WTC11 (cell line): ENCODE data around the gene NPIPA5. TPM values are rescaled to one million over a fixed set of nuclear protein-coding genes. Genes with fewer than 3 reads are reported as not detected.
"Not testable (repeated sequence)": the region's sequence is repeated elsewhere in the genome, so short reads cannot be mapped to it uniquely, and the experiment has no call there.

ENCODE experiments used
- ATAC-seq: fragments of 200-7000 bp; cut with Tn5 transposase; 2 replicates; pipeline ENCODE4 v1.10.0; 2021; ENCODE audit warnings: mild to moderate bottlenecking, moderate library complexity
- CTCF ChIA-PET: fragments of 300-600 bp; sonication (Branson Sonifier 250); formaldehyde crosslinking; loops from one replicate; lab custom pipeline; 2021; ENCODE audit warnings: antibody characterized with exemption; lab: Charles Lee
- POLR2A ChIA-PET: fragments of 350-600 bp; sonication (Branson Sonifier 250); formaldehyde crosslinking; loops from one replicate; lab custom pipeline; 2021; ENCODE audit warnings: antibody characterized with exemption; lab: Charles Lee
- DNase-seq: peaks from one replicate; pipeline ENCODE4 v3.0.0; 2021; ENCODE audit warnings: low spot score
- H3K27ac Mint-ChIP-seq: 2 replicates; pipeline ENCODE4 v1.8.0; 2021; ENCODE audit warnings: mixed read lengths
- H3K27me3 Mint-ChIP-seq: 2 replicates; pipeline ENCODE4 v1.8.0; 2021; ENCODE audit warnings: low read depth, mild to moderate bottlenecking, moderate library complexity, mixed read lengths
- H3K36me3 Mint-ChIP-seq: 2 replicates; pipeline ENCODE4 v1.8.0; 2021; ENCODE audit warnings: mixed read lengths
- H3K4me1 Mint-ChIP-seq: 2 replicates; pipeline ENCODE4 v1.8.0; 2022; ENCODE audit warnings: mixed read lengths
- H3K4me3 Mint-ChIP-seq: 2 replicates; pipeline ENCODE4 v1.8.0; 2021; ENCODE audit warnings: mild to moderate bottlenecking, moderate library complexity, mixed read lengths
- H3K9me3 Mint-ChIP-seq: 2 replicates; pipeline ENCODE4 v1.8.0; 2021; ENCODE audit warnings: mixed read lengths
- FOXP1 ChIP-seq: sonication (generic); formaldehyde crosslinking; IDR thresholded peaks from 2 replicates; pipeline ENCODE4 v1.8.0; 2022; ENCODE audit warnings: missing genetic modification reagents, mild to moderate bottlenecking, moderate library complexity, borderline replicate concordance
- GABPB1 ChIP-seq: sonication (generic); formaldehyde crosslinking; IDR thresholded peaks from 2 replicates; pipeline ENCODE4 v1.8.1; 2023; ENCODE audit warnings: mild to moderate bottlenecking, missing genetic modification reagents
- MAX ChIP-seq: sonication (generic); formaldehyde crosslinking; IDR thresholded peaks from 2 replicates; pipeline ENCODE4 v1.8.0; 2022; ENCODE audit warnings: mild to moderate bottlenecking, missing genetic modification reagents
- NFYB ChIP-seq: sonication (generic); formaldehyde crosslinking; conservative IDR thresholded peaks from 2 replicates; pipeline ENCODE4 v1.8.0; 2022; ENCODE audit warnings: low read depth, missing genetic modification reagents
- SP1 ChIP-seq: sonication (generic); formaldehyde crosslinking; conservative IDR thresholded peaks from 2 replicates; pipeline ENCODE4 v1.8.1; 2022; ENCODE audit warnings: missing genetic modification reagents
- TEAD1 ChIP-seq: sonication (generic); formaldehyde crosslinking; IDR thresholded peaks from 2 replicates; pipeline ENCODE4 v1.8.0; 2022; ENCODE audit warnings: mild to moderate bottlenecking, missing genetic modification reagents
- TP53 ChIP-seq: sonication (generic); formaldehyde crosslinking; IDR thresholded peaks from 2 replicates; pipeline ENCODE4 v1.8.1; 2023; ENCODE audit warnings: mild to moderate bottlenecking, missing genetic modification reagents
- ZNF138 ChIP-seq: sonication (generic); formaldehyde crosslinking; conservative IDR thresholded peaks from 2 replicates; pipeline ENCODE4 v1.8.1; 2022; ENCODE audit warnings: mild to moderate bottlenecking, moderate library complexity, missing genetic modification reagents
- ZNF232 ChIP-seq: sonication (generic); formaldehyde crosslinking; IDR thresholded peaks from 2 replicates; pipeline ENCODE4 v1.8.0; 2022; ENCODE audit warnings: mild to moderate bottlenecking, missing genetic modification reagents
- total RNA-seq: library from RNA; stranded (reverse); gene quantifications from 3 replicates; pipeline ENCODE4 v1.2.3, GENCODE V29; 2021
- TF ChIP-seq, protein P1 (sequence below): sonication (generic); formaldehyde crosslinking; IDR thresholded peaks from 2 replicates; pipeline ENCODE4 v1.8.1; 2022; ENCODE audit warnings: mild to moderate bottlenecking, moderate library complexity, missing genetic modification reagents
- TF ChIP-seq, protein P2 (sequence below): sonication (generic); formaldehyde crosslinking; IDR thresholded peaks from 2 replicates; pipeline ENCODE4 v1.8.1; 2023; ENCODE audit warnings: mild to moderate bottlenecking, missing genetic modification reagents, moderate library complexity
- TF ChIP-seq, protein P3 (sequence below): sonication (generic); formaldehyde crosslinking; IDR thresholded peaks from 2 replicates; pipeline ENCODE4 v1.8.0; 2023; ENCODE audit warnings: missing genetic modification reagents, mild to moderate bottlenecking, borderline replicate concordance
- TF ChIP-seq, protein P4 (sequence below): sonication (generic); formaldehyde crosslinking; IDR thresholded peaks from 2 replicates; pipeline ENCODE4 v1.8.1; 2023; ENCODE audit warnings: mild to moderate bottlenecking, moderate library complexity, missing genetic modification reagents

Gene NPIPA5
- total RNA-seq, 1 experiment from 2014 or later = 9.1 TPM

DNA sequence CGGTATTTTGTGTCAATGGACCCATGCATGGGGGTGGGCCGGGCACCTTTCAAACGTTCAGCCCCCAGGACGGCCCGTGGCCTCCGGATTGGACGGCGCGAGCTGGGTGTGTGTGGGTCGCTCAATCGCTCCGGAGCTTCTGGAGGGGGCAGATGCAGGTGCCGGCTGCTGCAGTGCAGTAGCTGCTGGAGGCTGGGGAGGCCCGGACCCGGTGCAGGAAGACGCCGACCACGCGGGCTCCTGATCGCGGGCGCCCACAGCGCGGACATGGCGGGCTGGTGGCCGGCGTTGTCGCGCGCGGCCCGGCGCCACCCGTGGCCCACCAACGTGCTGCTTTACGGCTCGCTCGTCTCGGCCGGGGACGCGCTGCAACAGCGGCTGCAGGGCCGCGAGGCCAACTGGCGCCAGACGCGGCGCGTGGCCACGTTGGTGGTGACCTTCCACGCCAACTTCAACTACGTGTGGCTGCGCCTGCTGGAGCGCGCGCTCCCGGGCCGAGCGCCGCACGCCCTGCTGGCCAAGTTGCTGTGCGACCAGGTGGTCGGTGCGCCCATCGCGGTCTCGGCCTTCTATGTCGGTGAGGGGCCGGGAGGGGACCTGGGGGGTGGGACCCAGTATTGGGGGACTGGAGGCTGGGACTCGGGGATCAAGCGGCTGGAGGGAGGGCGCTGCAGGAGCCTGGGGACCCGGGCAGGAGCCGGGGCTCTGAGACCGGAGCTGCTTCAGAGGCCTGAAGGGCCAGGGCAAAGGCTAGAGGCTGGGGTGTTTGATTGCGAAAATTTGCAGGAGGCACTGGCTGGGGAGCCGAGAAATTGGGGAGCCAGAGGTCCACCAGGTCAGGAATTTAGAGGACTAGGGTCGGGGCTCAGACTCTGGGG, 17.8 kb upstream of the NPIPA5 start, which contains the start of gene MPV17L:
TSS of gene MPV17L (plus strand) at position 124 of the 878 bp plus-strand sequence. CDS start at position 268, 144 bp downstream.
- peak; percentile 41; the same call in 1 of the 2 replicates for TF ChIP-seq ZNF232
- 0 out of 2 replicates have a peak, but pooled peaks have one; percentile 30 for TF ChIP-seq TEAD1 (CRISPR knock-in tag)
- 0 out of 2 replicates have a peak, but pooled peaks have one; percentile 38 for TF ChIP-seq NFYB (CRISPR knock-in tag)
- TF ChIP-seq TP53 = 0 out of 2 replicates have a peak, but pooled peaks have one; percentile 28
- TF ChIP-seq, protein P1, sequence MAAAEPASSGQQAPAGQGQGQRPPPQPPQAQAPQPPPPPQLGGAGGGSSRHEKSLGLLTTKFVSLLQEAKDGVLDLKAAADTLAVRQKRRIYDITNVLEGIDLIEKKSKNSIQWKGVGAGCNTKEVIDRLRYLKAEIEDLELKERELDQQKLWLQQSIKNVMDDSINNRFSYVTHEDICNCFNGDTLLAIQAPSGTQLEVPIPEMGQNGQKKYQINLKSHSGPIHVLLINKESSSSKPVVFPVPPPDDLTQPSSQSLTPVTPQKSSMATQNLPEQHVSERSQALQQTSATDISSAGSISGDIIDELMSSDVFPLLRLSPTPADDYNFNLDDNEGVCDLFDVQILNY = 0 out of 2 replicates have a peak, but pooled peaks have one; percentile 43
- TF ChIP-seq, protein P2, sequence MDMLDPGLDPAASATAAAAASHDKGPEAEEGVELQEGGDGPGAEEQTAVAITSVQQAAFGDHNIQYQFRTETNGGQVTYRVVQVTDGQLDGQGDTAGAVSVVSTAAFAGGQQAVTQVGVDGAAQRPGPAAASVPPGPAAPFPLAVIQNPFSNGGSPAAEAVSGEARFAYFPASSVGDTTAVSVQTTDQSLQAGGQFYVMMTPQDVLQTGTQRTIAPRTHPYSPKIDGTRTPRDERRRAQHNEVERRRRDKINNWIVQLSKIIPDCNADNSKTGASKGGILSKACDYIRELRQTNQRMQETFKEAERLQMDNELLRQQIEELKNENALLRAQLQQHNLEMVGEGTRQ (CRISPR knock-in tag) = peak; percentile 14; the same call in 1 of the 2 replicates
- TF ChIP-seq ZNF138 (CRISPR knock-in tag) = 0 out of 2 replicates have a peak, but pooled peaks have one; percentile 21
- TF ChIP-seq, protein P3, sequence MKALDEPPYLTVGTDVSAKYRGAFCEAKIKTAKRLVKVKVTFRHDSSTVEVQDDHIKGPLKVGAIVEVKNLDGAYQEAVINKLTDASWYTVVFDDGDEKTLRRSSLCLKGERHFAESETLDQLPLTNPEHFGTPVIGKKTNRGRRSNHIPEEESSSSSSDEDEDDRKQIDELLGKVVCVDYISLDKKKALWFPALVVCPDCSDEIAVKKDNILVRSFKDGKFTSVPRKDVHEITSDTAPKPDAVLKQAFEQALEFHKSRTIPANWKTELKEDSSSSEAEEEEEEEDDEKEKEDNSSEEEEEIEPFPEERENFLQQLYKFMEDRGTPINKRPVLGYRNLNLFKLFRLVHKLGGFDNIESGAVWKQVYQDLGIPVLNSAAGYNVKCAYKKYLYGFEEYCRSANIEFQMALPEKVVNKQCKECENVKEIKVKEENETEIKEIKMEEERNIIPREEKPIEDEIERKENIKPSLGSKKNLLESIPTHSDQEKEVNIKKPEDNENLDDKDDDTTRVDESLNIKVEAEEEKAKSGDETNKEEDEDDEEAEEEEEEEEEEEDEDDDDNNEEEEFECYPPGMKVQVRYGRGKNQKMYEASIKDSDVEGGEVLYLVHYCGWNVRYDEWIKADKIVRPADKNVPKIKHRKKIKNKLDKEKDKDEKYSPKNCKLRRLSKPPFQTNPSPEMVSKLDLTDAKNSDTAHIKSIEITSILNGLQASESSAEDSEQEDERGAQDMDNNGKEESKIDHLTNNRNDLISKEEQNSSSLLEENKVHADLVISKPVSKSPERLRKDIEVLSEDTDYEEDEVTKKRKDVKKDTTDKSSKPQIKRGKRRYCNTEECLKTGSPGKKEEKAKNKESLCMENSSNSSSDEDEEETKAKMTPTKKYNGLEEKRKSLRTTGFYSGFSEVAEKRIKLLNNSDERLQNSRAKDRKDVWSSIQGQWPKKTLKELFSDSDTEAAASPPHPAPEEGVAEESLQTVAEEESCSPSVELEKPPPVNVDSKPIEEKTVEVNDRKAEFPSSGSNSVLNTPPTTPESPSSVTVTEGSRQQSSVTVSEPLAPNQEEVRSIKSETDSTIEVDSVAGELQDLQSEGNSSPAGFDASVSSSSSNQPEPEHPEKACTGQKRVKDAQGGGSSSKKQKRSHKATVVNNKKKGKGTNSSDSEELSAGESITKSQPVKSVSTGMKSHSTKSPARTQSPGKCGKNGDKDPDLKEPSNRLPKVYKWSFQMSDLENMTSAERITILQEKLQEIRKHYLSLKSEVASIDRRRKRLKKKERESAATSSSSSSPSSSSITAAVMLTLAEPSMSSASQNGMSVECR (CRISPR knock-in tag) = 0 out of 2 replicates have a peak, but pooled peaks have one; percentile 42
- 0 out of 2 replicates have a peak, but pooled peaks have one; percentile 14 for TF ChIP-seq GABPB1
- peak; percentile 76; the same call in 1 of the 2 replicates for TF ChIP-seq FOXP1 (CRISPR knock-in tag)
- TF ChIP-seq MAX = peak; percentile 68; the same call in 1 of the 2 replicates
- peak; percentile 45; the same call in 1 of the 2 replicates for TF ChIP-seq SP1 (CRISPR knock-in tag)
- TF ChIP-seq, protein P4, sequence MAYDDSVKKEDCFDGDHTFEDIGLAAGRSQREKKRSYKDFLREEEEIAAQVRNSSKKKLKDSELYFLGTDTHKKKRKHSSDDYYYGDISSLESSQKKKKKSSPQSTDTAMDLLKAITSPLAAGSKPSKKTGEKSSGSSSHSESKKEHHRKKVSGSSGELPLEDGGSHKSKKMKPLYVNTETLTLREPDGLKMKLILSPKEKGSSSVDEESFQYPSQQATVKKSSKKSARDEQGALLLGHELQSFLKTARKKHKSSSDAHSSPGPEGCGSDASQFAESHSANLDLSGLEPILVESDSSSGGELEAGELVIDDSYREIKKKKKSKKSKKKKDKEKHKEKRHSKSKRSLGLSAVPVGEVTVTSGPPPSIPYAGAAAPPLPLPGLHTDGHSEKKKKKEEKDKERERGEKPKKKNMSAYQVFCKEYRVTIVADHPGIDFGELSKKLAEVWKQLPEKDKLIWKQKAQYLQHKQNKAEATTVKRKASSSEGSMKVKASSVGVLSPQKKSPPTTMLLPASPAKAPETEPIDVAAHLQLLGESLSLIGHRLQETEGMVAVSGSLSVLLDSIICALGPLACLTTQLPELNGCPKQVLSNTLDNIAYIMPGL (CRISPR knock-in tag) = peak; percentile 84
- peak within 1 kb of the TSS; percentile 66 for H3K4me3 Mint-ChIP-seq
- POLR2A ChIA-PET, H3K27ac Mint-ChIP-seq, H3K36me3 Mint-ChIP-seq, CTCF ChIA-PET, H3K27me3 Mint-ChIP-seq, H3K9me3 Mint-ChIP-seq: not testable (repeated sequence)
- peak; percentile 69 for DNase-seq
- peaks cover 19% of the 10 kb centered on the region for H3K4me1 Mint-ChIP-seq
- ATAC-seq = peak; percentile 97

DNA sequence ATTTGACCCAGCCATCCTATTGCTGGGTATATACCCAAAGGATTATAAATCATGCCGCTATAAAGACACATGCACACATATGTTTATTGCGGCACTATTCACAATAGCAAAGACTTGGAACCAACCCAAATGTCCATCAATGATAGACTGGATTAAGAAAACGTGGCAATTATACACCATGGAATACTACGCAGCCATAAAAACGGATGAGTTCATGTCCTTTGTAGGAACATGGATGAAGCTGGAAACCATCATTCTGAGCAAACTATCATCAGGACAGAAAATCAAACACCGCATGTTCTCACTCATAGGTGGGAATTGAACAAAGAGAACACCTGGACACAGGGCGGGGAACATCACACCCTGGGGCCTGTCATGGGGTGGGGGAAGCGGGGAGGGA, 14.9 kb upstream of the NPIPA5 start:
- CTCF ChIA-PET, H3K4me3 Mint-ChIP-seq, DNase-seq, H3K27ac Mint-ChIP-seq, H3K27me3 Mint-ChIP-seq, H3K9me3 Mint-ChIP-seq, ATAC-seq, H3K36me3 Mint-ChIP-seq, POLR2A ChIA-PET: not testable (repeated sequence)
- H3K4me1 Mint-ChIP-seq = peaks cover 12% of the 10 kb centered on the region

- H3K36me3 Mint-ChIP-seq, H3K27ac Mint-ChIP-seq, H3K4me1 Mint-ChIP-seq, H3K9me3 Mint-ChIP-seq, DNase-seq, H3K4me3 Mint-ChIP-seq, CTCF ChIA-PET, ATAC-seq, H3K27me3 Mint-ChIP-seq, POLR2A ChIA-PET: not testable (repeated sequence)
These were observed 11.8 kb upstream of the NPIPA5 start for GRCh38 chr16:15389916-15390315.

- H3K27me3 Mint-ChIP-seq, H3K27ac Mint-ChIP-seq, POLR2A ChIA-PET, H3K4me3 Mint-ChIP-seq, ATAC-seq, CTCF ChIA-PET, H3K9me3 Mint-ChIP-seq, DNase-seq, H3K4me1 Mint-ChIP-seq, H3K36me3 Mint-ChIP-seq: not testable (repeated sequence)
These were observed 10.0 kb upstream of the NPIPA5 start for GRCh38 chr16:15388060-15388459.

DNA sequence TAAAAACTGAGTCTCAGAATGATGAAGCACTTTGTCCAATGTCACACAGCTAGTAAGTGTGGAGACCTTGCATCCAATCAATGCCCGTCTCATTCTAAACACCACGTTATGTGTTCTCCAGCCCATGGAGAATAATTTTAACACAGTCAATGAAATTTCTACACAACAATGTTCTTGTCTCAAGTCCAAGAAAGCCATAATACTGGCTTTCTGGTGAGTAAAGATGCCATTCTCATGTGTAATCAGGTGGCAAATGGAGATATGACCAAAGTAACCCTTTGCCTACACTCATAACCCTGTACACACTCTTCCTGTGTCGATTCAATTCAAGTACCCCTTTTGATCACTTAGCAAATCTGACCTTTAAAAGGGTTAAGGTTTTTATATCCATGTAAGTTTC, 4.7 kb upstream of the NPIPA5 start:
- H3K4me3 Mint-ChIP-seq, H3K27ac Mint-ChIP-seq, H3K27me3 Mint-ChIP-seq, CTCF ChIA-PET, H3K36me3 Mint-ChIP-seq, H3K4me1 Mint-ChIP-seq, ATAC-seq, DNase-seq, H3K9me3 Mint-ChIP-seq, POLR2A ChIA-PET: not testable (repeated sequence)

DNA sequence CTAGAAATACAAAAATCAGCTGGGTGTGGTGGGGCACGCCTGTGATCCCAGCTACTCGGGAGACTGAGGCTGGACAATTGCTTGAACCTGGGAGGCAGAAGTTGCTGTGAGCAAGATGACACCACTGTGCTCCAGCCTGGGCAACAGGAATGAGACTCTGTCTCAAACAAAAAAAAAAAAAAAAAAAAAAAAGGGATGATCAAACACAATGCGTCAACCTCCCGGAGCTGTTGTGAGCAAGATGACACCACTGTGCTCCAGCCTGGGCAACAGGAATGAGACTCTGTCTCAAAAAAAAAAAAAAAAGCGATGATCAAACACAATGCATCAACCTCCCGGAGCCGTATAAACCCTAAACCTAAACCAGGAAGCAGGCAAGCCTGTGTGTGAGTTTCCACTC, 20.6 kb downstream of the NPIPA5 start:
- ATAC-seq, DNase-seq, H3K36me3 Mint-ChIP-seq, CTCF ChIA-PET, H3K4me1 Mint-ChIP-seq, POLR2A ChIA-PET, H3K9me3 Mint-ChIP-seq, H3K4me3 Mint-ChIP-seq, H3K27me3 Mint-ChIP-seq, H3K27ac Mint-ChIP-seq: not testable (repeated sequence)
